HG03378 (cell line): ENCODE data around the gene TAS1R3.

Source experiments
- ATAC-seq: cut with Tn5 transposase; IDR thresholded peaks from one replicate; pipeline ENCODE4 v1.9.1; 2021; ENCODE audit warnings: mild to moderate bottlenecking, moderate library complexity; ENCODE audit not compliant: unreplicated experiment

Gene TAS1R3

DNA sequence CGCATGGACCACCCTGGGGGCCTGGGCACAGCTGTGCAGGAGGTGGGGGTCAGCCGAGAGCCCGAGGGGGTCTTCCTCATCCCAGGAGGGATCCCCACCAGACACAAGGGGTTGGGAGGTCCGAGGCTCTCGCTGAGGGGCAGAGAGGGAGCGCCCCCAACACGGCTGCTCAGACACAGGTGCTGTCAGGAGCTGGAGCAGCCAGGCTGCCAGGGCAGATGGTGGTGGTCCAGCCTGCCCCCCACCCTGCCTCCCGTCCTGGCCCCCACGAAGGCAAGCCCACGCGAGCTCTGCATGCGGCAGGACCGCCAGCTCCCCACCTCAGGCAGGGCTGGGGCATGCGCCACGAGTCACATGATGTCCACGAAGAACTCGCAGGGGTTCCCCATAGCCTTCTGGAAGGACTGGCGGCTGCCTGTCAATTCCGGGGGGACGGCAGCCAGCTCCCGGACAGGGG lies 4.7 kb downstream of the TAS1R3 start:
- no peak for ATAC-seq

DNA sequence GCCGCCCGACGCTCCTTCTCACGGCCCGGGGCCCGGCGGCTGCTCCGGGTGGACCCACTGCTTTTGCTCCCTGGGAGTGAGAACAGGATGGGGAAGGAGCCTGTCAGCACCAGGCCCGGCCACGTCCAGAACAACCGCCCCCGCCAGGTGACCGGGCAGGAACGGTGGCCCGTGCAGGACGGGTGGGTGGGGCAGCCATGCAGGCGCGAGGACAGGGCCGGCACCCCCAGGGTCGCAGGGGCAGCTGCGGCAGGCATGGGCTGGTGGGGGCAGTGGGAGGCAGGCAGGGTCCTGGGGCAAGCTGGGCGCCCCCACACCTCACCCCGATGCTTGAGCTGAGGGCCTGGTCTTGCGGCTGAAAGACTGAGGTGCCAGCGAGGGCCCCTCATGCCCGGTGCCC lies 5.4 kb downstream of the TAS1R3 start:
- ATAC-seq, result no peak

DNA sequence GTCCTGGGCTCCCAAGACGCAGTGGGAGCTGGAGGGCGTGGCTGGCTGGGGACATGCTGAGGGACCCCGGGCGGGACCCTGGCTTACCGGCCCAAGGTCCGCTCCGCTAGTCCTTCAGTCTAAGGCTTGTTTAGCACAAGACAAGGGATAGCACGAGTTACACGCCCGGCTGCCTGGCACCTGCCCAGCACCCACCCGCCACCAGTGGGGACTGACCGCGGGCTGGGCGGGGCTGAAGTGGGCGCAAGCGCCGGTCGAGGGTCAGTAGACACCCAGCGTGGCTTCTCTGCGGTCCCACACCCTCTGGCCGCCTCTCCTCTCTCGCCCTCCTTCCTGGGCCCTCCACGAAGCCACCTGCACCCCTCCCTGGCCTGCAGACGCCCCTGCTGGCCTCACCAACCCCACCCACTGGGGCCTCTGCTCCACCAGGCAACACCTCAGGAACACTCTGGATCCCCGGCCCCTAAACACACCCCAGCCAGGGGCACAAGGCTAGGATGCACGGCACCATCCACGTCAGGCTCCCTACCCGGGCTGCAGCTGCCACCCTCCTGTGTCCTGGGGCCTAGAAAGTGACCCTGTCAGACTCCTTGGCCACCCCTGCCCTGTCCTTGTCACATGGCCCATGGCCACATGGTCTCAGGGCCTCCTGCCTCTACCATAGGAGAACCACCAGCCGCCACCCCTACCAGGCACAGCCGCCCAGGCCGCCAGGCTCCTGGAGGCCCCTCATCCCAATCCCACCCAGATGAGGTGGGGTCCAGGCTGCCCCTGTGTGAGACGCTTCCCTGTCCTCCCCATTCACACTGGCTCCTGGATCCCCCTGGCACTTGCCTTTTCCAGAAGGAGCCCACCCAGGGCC lies 6.1 kb downstream of the TAS1R3 start:
- no peak for ATAC-seq

- no peak for ATAC-seq
Observed at GRCh38 chr1:1337793-1338147, 6.7 kb downstream of the TAS1R3 start.

DNA sequence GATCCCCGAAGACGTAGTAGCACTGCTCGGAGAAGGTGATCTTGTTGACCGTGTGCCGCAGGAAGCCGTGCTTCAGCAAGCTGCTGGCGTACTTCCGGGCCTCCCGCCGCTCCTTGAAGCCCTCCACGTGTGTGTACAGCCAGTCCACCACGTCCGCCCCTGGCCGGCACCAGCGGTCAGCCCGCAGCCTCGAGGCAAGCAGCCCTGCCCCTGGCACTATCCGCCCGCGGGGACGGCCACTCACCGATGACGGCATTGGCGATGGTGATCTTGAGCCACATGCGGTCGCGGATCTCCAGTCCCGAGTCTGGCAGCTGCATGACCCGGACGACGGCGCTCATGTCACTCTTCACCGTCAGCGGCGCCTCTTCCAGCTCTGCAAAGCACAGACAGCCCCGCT lies 7.2 kb downstream of the TAS1R3 start:
- no peak for ATAC-seq

- ATAC-seq, result no peak
Observed at GRCh38 chr1:1340185-1340584, 9.1 kb downstream of the TAS1R3 start.

- no peak for ATAC-seq
Observed at GRCh38 chr1:1340791-1341548, 9.9 kb downstream of the TAS1R3 start.

GRCh38 chr1:1341549-1342021 lies 10.5 kb downstream of the TAS1R3 start:
- no peak for ATAC-seq

DNA sequence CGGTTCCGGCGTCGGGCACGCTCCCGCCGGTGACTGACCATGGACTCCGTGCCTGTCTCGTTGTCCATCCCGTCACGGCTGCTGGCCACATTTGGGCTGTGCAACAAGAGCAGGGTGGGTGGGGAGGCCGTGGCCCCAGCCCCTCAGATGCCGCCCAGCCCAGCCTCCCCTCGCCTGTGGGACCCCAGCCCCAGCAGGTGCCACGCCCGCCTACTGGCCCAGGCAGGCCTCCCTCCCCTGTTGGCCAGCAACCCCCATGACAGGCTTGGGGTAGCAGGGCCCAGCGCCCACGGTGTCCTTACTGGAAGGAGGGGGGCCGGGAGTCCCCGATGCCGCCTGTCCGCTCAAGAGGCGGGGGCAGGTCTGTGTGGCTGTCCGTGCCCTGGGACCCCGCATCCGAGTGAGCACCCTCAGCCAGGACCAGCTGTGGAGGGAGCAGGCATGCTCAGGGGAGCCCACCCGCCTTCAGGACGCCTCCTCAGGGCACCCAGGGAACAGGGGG lies 11.0 kb downstream of the TAS1R3 start:
- ATAC-seq, result no peak

DNA sequence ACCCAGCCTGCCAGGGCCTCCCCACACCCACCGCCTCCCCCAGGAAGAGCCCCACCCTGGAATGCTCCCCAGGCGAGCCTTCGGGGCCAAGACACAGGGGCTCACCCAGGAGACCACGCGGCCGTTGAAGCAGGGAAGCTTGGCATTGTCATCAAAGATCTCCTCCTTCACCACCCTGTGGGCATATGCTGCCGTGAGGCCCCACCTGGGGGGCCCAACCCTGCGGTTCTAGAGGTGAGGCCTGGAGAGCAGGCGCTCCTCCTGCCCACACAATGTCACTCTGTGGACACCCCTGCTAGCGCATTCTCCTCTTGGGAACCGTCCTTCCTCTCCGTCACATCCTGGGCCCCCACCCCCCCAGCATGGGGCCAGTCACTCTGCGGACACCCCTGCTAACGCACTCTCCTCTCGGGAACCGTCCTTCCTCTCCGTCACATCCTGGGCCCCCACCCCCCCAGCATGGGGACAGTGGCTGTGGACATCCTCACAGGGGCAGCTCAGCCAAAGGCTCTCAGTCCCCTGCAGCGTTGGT lies 11.6 kb downstream of the TAS1R3 start:
- ATAC-seq, result no peak

DNA sequence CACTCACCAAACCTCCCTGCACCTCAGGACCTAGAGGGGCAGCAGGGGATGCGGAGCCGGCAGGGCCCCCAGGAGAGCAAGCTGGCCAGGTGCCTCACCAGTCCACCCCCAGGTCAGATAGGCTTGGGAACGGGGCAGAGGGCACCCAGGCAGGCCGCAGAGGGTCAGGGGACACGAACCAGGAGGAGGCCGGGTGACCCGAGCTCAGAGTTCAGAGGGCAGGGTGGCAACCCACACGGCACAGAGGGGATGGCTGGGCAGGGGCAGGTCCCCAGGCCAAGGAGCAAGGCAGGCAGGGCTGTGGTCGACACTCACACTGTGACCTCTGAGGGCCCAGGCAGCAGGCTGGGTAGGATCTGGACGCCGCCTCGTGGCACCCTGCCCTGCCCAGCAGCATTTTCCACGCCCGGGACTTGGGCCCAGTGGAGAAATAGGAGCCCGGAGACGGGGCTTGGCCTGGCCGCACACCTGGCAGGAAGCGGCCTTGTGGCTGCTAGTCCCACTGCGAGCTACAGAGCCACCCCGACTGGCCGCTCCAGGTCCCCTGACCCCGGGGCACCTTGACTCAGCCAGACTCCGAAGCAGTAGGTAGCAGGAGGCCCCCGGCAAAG lies 12.8 kb downstream of the TAS1R3 start:
- ATAC-seq, result no peak

- no peak for ATAC-seq
Observed at GRCh38 chr1:1344655-1345361, 13.7 kb downstream of the TAS1R3 start.

DNA sequence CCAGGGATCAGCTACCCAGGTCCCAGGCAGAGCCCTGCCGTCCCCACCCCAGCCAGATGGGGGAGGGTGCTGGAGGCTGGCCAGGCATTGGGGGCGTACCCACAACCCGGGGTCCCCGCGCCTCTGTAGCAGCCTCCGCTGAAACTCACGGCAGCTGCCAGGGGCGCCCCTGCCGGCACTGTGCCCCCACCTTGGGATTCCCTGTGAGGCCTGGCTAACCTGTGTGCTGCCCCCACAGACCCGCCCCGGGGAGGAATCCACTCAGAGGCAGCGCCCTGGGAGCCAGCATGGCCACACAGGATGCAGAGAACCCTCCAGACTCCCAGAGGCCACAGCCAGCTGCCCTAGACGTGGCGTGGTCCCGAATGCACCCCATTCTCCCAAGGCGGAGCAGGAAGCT lies 14.3 kb downstream of the TAS1R3 start:
- ATAC-seq, result no peak

- no peak for ATAC-seq
Observed at GRCh38 chr1:1345860-1346500, 14.9 kb downstream of the TAS1R3 start.

GRCh38 chr1:1346501-1346890 lies 15.4 kb downstream of the TAS1R3 start:
- ATAC-seq, result no peak

GRCh38 chr1:1347026-1347595 lies 16.0 kb downstream of the TAS1R3 start:
- ATAC-seq, result no peak

GRCh38 chr1:1347663-1348419 lies 16.8 kb downstream of the TAS1R3 start:
- no peak for ATAC-seq

GRCh38 chr1:1348420-1349255 lies 17.6 kb downstream of the TAS1R3 start:
- ATAC-seq, result no peak
